22Rv1 (cell line): ENCODE measurements around the gene PODXL.

ENCODE experiments used
- ZFX ChIP-seq: fragments of 450-650 bp; IDR thresholded peaks from 2 replicates; pipeline ENCODE4 v1.6.1; 2017; ENCODE audit warnings: antibody characterized with exemption, borderline replicate concordance
- TF ChIP-seq, protein P1 (sequence below): fragments of 450-650 bp; IDR thresholded peaks from 2 replicates; pipeline ENCODE4 v1.5.1; 2017; ENCODE audit warnings: mild to moderate bottlenecking

DNA sequence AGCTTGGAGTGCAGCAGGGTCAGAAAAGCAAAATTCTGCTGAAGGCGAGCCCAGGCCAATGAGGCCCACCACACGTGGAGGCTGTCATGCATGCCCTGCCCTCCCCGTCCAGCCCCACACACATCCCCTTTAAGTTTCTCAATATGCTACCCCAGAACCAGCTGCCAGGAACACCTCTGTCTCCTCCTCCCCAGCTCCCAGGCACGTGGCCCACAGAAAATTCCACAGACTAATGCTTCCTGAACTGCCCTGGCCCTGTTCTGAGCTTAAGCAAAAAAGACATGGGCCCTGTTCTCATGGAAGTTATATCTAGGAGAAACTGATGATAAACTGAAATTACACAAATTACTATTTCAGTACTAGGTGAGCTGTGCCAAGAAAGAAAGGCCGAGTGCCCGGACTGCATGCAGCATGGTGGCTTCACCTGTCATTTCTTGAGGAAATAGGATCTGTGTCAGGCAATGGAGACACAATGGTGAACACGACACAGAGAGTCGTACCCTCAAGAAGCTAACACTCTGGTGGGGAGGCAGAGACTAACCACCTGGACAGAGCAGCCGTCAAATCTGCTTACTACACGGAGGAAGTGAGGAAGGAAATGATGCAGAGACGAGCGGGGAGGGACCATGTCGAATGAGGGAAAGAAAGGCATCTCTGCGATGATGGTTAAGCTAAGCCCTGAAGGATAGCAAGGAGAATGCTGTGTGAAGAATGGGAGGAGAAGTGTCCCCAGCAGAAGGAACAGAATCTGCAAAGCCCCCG lies 44.5 kb downstream of the PODXL start:
- TF ChIP-seq, protein P1, sequence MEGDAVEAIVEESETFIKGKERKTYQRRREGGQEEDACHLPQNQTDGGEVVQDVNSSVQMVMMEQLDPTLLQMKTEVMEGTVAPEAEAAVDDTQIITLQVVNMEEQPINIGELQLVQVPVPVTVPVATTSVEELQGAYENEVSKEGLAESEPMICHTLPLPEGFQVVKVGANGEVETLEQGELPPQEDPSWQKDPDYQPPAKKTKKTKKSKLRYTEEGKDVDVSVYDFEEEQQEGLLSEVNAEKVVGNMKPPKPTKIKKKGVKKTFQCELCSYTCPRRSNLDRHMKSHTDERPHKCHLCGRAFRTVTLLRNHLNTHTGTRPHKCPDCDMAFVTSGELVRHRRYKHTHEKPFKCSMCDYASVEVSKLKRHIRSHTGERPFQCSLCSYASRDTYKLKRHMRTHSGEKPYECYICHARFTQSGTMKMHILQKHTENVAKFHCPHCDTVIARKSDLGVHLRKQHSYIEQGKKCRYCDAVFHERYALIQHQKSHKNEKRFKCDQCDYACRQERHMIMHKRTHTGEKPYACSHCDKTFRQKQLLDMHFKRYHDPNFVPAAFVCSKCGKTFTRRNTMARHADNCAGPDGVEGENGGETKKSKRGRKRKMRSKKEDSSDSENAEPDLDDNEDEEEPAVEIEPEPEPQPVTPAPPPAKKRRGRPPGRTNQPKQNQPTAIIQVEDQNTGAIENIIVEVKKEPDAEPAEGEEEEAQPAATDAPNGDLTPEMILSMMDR = no peak
- no peak for TF ChIP-seq ZFX
